ENCODE measurements around the gene PPP1R13L. TPM values are rescaled to one million over a fixed set of nuclear protein-coding genes. Genes with fewer than 3 reads are reported as not detected.

Gene PPP1R13L
- total RNA-seq, 2 experiments from 2014 or later, result 7.8 to 15.5 TPM

DNA sequence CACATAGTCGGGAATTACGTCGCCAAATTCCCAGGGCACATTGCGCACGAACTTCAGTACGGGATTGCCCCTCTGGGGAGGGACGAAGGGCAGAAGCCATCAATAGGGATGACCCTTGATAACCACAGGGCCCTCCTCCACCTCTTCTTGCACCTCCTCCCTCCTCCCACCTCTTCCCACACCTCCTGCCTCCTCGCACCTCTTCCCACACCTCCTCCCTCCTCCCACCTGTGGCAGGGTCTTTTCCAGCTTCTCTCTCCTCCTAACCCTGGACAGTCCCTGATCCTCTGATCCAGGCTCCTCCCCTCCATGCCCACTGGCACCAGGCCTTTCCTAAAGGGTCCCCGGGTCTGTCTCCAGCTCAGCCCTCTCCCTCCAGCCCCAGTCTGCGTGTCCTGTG is 15.5 kb upstream of the PPP1R13L start:
- H3K4me3 ChIP-seq (ENCODE audit: low read depth, low read length, poor library complexity, severe bottlenecking), result peak overlapping the region; percentile 57
- H3K4me1 ChIP-seq (ENCODE audit: insufficient read depth, low read length, poor library complexity, severe bottlenecking), result peaks cover 61% of the 10 kb centered on the region
- intact Hi-C loops (cut with micrococcal nuclease; ENCODE audit: unreplicated experiment), result loop anchor here (10.0 kb wide), 1 partner anchor 224 kb away; no protein-coding TSS in a partner anchor
- no TSS peak for BruUV-seq (replicated peaks)
- ChIA-PET POLR2A (no interaction called here), CTCF (ENCODE audit: unreplicated experiment) (interaction anchor here (0.6 kb wide), 1 partner anchor 11 kb away, joined by 3 read pairs; no protein-coding TSS in a partner anchor)
- peaks cover 11% of the 10 kb centered on the region; the same call in 1 of the 2 replicates for H3K79me2 ChIP-seq (ENCODE audit: insufficient read depth, low read depth, low read length)
- H3K9me3 ChIP-seq (ENCODE audit: low read length), result no peaks in the 10 kb centered on the region
- no peaks in the 10 kb centered on the region for H4K20me1 ChIP-seq (ENCODE audit: insufficient read depth, low read length)
- no peak overlapping the region for H2AFZ ChIP-seq (ENCODE audit: low read length)
- DNase-seq (ENCODE audit: low spot score), result no peak
- H3K27ac ChIP-seq (ENCODE audit: low read depth, low read length, poor library complexity, severe bottlenecking), result peak overlapping the region; percentile 79
- TF ChIP-seq, protein P1, sequence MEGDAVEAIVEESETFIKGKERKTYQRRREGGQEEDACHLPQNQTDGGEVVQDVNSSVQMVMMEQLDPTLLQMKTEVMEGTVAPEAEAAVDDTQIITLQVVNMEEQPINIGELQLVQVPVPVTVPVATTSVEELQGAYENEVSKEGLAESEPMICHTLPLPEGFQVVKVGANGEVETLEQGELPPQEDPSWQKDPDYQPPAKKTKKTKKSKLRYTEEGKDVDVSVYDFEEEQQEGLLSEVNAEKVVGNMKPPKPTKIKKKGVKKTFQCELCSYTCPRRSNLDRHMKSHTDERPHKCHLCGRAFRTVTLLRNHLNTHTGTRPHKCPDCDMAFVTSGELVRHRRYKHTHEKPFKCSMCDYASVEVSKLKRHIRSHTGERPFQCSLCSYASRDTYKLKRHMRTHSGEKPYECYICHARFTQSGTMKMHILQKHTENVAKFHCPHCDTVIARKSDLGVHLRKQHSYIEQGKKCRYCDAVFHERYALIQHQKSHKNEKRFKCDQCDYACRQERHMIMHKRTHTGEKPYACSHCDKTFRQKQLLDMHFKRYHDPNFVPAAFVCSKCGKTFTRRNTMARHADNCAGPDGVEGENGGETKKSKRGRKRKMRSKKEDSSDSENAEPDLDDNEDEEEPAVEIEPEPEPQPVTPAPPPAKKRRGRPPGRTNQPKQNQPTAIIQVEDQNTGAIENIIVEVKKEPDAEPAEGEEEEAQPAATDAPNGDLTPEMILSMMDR (conservative IDR thresholded peaks at IDR 0.05; ENCODE audit: low read length), result no peak
- no peak for TF ChIP-seq EZH2phosphoT487 (IDR thresholded peaks at IDR 0.05; ENCODE audit: borderline replicate concordance, low read depth, low read length)
- no peaks in the 10 kb centered on the region for H3K9me2 ChIP-seq (ENCODE audit: insufficient read depth, low read length)
- peaks cover 42% of the 10 kb centered on the region for H3K36me3 ChIP-seq (ENCODE audit: insufficient read depth, low read length)
- peak overlapping the region; percentile 81 for H3K4me2 ChIP-seq (ENCODE audit: low read length)

DNA sequence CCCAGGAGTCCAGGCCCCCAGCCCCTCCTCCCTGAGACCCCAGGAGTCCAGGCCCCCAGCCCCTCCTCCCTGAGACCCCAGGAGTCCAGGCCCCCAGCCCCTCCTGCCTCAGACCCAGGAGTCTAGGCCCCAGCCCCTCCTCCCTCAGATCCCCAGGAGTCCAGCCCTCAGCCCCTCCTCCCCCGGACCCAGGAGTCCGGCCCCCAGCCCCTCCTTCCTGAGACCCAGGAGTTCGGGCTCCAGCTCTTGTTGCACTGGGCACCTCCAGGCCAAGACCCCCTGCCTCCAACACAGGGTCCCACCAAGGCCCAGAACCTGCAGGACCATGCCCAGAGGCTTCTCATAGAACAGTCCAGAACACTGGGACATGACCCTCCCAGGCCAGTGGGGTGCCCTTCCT is 15.0 kb upstream of the PPP1R13L start:
- intact Hi-C loops (cut with micrococcal nuclease; ENCODE audit: unreplicated experiment), result loop anchor here (1.0 to 10.0 kb wide), 2 partner anchors 14 to 225 kb away; partner anchors contain the start of gene POLR1G
- no peaks in the 10 kb centered on the region for H3K9me2 ChIP-seq (ENCODE audit: insufficient read depth, low read length)
- H4K20me1 ChIP-seq (ENCODE audit: insufficient read depth, low read length), result no peaks in the 10 kb centered on the region
- no TSS peak for BruUV-seq (replicated peaks)
- H2AFZ ChIP-seq (ENCODE audit: low read length), result no peak overlapping the region
- H3K4me2 ChIP-seq (ENCODE audit: low read length), result peak overlapping the region; percentile 81
- H3K36me3 ChIP-seq (ENCODE audit: insufficient read depth, low read length), result peaks cover 43% of the 10 kb centered on the region
- H3K4me3 ChIP-seq (ENCODE audit: low read depth, low read length, poor library complexity, severe bottlenecking), result peak overlapping the region; percentile 57
- peaks cover 11% of the 10 kb centered on the region; the same call in 1 of the 2 replicates for H3K79me2 ChIP-seq (ENCODE audit: insufficient read depth, low read depth, low read length)
- CTCF ChIA-PET (ENCODE audit: unreplicated experiment), result interaction anchor here (0.6 kb wide), 1 partner anchor 11 kb away, joined by 3 read pairs; no protein-coding TSS in a partner anchor
- peak overlapping the region; percentile 79 for H3K27ac ChIP-seq (ENCODE audit: low read depth, low read length, poor library complexity, severe bottlenecking)
- POLR2A ChIA-PET, result no interaction called here
- H3K9me3 ChIP-seq (ENCODE audit: low read length), result no peaks in the 10 kb centered on the region
- no peak for DNase-seq (ENCODE audit: low spot score)
- H3K4me1 ChIP-seq (ENCODE audit: insufficient read depth, low read length, poor library complexity, severe bottlenecking), result peaks cover 56% of the 10 kb centered on the region
- TF ChIP-seq, protein P1 (conservative IDR thresholded peaks at IDR 0.05; ENCODE audit: low read length), result no peak
- no peak for TF ChIP-seq EZH2phosphoT487 (IDR thresholded peaks at IDR 0.05; ENCODE audit: borderline replicate concordance, low read depth, low read length)

DNA sequence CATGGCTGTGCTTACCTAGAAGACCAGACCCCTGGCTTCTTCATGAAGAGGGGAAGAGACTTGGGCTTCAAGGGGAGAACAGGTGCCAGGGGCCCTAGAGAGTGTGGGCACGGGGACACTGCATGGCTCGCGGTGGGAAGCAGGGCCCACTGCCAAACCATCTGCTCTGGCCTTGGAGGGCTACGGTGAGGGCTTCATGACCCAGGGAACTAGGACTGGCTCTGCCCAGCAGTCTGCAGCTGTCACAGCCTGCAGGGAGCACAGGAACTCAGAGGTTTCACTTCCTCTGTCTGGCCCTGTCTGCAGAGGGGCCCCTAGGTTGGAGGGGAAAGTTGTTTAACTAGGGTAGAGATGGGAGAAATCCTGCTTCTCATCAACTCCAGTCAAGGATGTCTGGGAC is 14.5 kb upstream of the PPP1R13L start:
- peaks cover 11% of the 10 kb centered on the region; the same call in 1 of the 2 replicates for H3K79me2 ChIP-seq (ENCODE audit: insufficient read depth, low read depth, low read length)
- TF ChIP-seq EZH2phosphoT487 (IDR thresholded peaks at IDR 0.05; ENCODE audit: borderline replicate concordance, low read depth, low read length), result no peak
- TF ChIP-seq, protein P1 (conservative IDR thresholded peaks at IDR 0.05; ENCODE audit: low read length), result no peak
- no peak overlapping the region; the same call in 1 of the 2 replicates for H2AFZ ChIP-seq (ENCODE audit: low read length)
- H3K4me1 ChIP-seq (ENCODE audit: insufficient read depth, low read length, poor library complexity, severe bottlenecking), result peaks cover 51% of the 10 kb centered on the region
- intact Hi-C loops (cut with micrococcal nuclease; ENCODE audit: unreplicated experiment), result loop anchor here (1.0 kb wide), 1 partner anchor 13 kb away; the partner anchor contains the start of gene POLR1G
- peak overlapping the region; percentile 81 for H3K4me2 ChIP-seq (ENCODE audit: low read length)
- no peaks in the 10 kb centered on the region for H4K20me1 ChIP-seq (ENCODE audit: insufficient read depth, low read length)
- ChIA-PET CTCF (ENCODE audit: unreplicated experiment) (no interaction called here), POLR2A (no interaction called here)
- no peaks in the 10 kb centered on the region for H3K9me3 ChIP-seq (ENCODE audit: low read length)
- peak overlapping the region; percentile 57 for H3K4me3 ChIP-seq (ENCODE audit: low read depth, low read length, poor library complexity, severe bottlenecking)
- H3K36me3 ChIP-seq (ENCODE audit: insufficient read depth, low read length), result peaks cover 48% of the 10 kb centered on the region
- no TSS peak for BruUV-seq (replicated peaks)
- peak; percentile 89 for DNase-seq (ENCODE audit: low spot score)
- H3K27ac ChIP-seq (ENCODE audit: low read depth, low read length, poor library complexity, severe bottlenecking), result peak overlapping the region; percentile 79
- H3K9me2 ChIP-seq (ENCODE audit: insufficient read depth, low read length), result no peaks in the 10 kb centered on the region

All from OCI-LY7 (cell line).